GM12874 (cell line): Measurements from ENCODE around the gene PPP1CA.

ENCODE experiments used
- CTCF ChIP-seq: IDR thresholded peaks from 2 replicates; pipeline ENCODE4 v1.5.1; 2011; ENCODE audit warnings: low read depth, mild to moderate bottlenecking, control low read depth, low read length, moderate library complexity; ENCODE audit not compliant: insufficient read depth

The PPP1CA gene

DNA sequence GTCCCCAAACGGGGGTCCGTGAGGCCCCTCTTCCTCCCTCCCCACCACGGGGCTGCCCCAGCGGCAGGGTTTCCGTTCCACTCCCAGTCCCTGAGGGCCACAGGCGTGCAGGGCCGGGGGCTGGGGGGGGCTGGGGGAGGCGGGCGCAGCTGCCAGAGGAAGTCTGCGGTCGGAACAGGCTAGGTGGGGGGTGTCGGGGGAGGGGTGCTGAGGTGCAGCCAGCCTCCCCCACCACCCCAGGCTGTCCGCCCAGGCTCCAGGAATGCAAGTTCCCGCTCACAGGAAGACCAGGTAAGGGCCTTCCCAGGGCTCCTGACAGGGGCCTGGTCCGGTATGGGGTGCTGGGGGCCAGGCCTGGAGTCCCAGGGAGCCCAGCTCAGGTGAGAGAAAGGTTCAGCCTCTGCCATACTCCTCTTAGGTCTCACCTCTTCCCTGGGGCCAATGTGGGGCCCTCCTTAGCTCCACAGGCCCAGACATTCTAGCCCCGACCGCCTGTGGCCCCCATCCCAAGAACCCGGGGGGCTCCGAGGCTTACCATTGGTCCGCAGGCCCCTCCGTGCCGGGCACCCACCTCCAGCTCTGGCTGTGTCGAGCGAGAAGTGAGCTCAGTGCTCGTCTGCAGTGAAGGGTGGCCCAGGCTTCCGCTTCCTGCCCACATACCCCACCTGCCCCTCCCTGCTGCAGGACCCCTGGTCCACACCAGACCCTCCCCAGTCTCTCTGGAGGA lies 35.6 kb upstream of the PPP1CA start, which contains the start of gene PTPRCAP:
TSS of gene PTPRCAP (minus strand) at position 601 of the 727 bp plus-strand sequence. CDS start at position 538, 63 bp downstream.
- TF ChIP-seq CTCF, result no peak

- no peak for TF ChIP-seq CTCF
These were observed 34.9 kb upstream of the PPP1CA start for GRCh38 chr11:67436459-67437081.

- TF ChIP-seq CTCF, result no peak
These were observed 34.2 kb upstream of the PPP1CA start for GRCh38 chr11:67435727-67436458.

- no peak for TF ChIP-seq CTCF
These were observed 33.5 kb upstream of the PPP1CA start for GRCh38 chr11:67435031-67435726.

GRCh38 chr11:67434395-67434881 lies 32.8 kb upstream of the PPP1CA start:
- no peak for TF ChIP-seq CTCF

DNA sequence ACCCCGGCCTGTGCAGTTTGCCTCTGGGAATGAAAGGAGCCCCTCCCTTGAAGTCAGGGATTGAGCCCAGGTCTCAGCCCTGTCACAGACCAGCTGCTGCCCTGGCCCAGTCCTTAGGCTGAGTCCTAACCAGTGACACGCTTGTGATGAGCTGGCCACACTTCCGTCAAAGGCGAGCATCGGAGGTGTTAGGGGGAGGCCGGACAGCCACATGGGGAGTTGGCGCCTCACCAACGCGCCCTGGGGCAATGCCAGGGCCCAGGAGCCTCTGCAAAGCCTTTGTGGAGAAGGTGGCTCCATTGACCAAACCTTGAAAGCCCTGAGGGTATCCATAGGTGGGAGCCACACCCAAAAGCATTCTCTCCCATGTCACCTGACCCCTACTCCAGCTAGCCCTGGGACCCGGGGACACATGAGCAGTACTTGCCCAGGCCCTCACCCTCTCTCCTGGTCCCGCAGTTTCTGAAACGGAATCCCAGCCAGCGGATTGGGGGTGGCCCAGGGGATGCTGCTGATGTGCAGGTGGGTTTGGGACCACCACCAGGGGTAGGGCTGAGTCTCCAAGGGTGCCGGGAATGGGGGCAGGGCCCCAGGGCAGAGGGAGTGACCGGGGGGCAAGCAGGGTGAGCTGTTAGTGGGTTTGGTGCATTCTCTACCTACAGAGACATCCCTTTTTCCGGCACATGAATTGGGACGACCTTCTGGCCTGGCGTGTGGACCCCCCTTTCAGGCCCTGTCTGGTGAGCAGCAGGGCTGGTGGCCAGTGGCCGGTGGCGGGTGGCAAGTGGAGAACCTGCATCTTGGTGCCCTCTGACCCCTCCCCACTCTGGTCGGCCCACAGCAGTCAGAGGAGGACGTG lies 32.1 kb upstream of the PPP1CA start:
- TF ChIP-seq CTCF, result no peak
